ENCODE measurements around the gene NR1H3. TPM values are rescaled to one million over a fixed set of nuclear protein-coding genes. Genes with fewer than 3 reads are reported as not detected.

Gene NR1H3
- total RNA-seq, 1 donor, result 8.8 TPM

GRCh38 chr11:47233989-47234668 lies 23.7 kb upstream of the NR1H3 start:
- peak; percentile 74 for DNase-seq (ENCODE audit: low read depth)
- peak; percentile 56 for TF ChIP-seq CTCF (IDR thresholded peaks at IDR 0.05; ENCODE audit: insufficient read depth, low read length)
- H3K4me3 ChIP-seq (ENCODE audit: low read depth, low read length), result no peak overlapping the region

- no peak overlapping the region for H3K4me3 ChIP-seq (ENCODE audit: low read depth, low read length)
- no peak for TF ChIP-seq CTCF (IDR thresholded peaks at IDR 0.05; ENCODE audit: insufficient read depth, low read length)
- no peak for DNase-seq (ENCODE audit: low read depth)
Observed at GRCh38 chr11:47234669-47235100, 23.1 kb upstream of the NR1H3 start.

- TF ChIP-seq CTCF (IDR thresholded peaks at IDR 0.05; ENCODE audit: insufficient read depth, low read length), result no peak
- DNase-seq (ENCODE audit: low read depth), result no peak
- no peak overlapping the region for H3K4me3 ChIP-seq (ENCODE audit: low read depth, low read length)
Observed at GRCh38 chr11:47235163-47235562, 22.6 kb upstream of the NR1H3 start.

- DNase-seq (ENCODE audit: low read depth), result peak; percentile 25
- no peak for TF ChIP-seq CTCF (IDR thresholded peaks at IDR 0.05; ENCODE audit: insufficient read depth, low read length)
- no peak overlapping the region for H3K4me3 ChIP-seq (ENCODE audit: low read depth, low read length)
Observed at GRCh38 chr11:47236482-47236881, 21.3 kb upstream of the NR1H3 start.

GRCh38 chr11:47239852-47240251 lies 17.9 kb upstream of the NR1H3 start:
- TF ChIP-seq CTCF (IDR thresholded peaks at IDR 0.05; ENCODE audit: insufficient read depth, low read length), result no peak
- DNase-seq (ENCODE audit: low read depth), result no peak
- H3K4me3 ChIP-seq (ENCODE audit: low read depth, low read length), result no peak overlapping the region

- TF ChIP-seq CTCF (IDR thresholded peaks at IDR 0.05; ENCODE audit: insufficient read depth, low read length), result no peak
- no peak for DNase-seq (ENCODE audit: low read depth)
- H3K4me3 ChIP-seq (ENCODE audit: low read depth, low read length), result no peak overlapping the region
Observed at GRCh38 chr11:47241841-47242301, 15.9 kb upstream of the NR1H3 start.

Measured in fibroblast of the aortic adventitia (primary cell).